ENCODE measurements around the gene RBM26.
"Not testable (repeated sequence)": the region's sequence is repeated elsewhere in the genome, so short reads cannot be mapped to it uniquely, and the experiment has no call there.

The RBM26 gene

GRCh38 chr13:79384022-79384610 lies 21.9 kb downstream of the RBM26 start:
- no peak for DNase-seq (ENCODE audit: low spot score)

DNA sequence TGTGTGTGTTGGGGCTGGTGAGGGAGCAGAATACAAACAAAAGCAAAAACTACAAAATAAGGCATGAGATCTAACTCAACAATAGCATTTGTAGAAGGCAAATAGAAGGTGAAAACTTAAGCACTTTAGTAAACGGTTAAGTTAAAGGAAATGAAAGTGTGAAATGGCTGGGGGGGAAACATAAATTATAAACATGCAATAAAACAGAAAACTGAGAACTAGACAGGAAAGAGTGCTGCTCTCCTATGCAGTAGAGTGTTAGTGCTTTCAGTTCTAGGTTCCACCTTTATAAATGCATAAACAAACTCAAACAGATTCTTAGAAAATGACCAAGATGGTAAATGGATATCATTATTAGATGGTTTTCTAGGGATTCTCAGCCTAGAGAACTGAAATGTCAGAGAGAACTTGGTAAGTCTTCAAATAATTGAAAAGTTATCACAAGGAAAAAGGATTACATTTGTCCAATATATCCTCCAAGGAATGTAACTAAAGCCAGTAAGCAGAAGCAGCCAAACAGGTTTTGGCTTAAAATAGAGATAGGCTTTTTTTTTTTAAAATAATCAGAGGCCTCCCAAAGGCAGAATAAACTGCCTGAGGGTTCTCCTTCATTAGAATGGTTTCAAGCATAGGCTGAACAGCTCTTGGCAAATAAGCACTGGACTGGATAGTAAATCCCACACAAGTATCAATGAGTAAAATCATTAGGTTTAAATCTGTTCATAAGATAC lies 23.3 kb downstream of the RBM26 start:
- no peak for DNase-seq (ENCODE audit: low spot score)

DNA sequence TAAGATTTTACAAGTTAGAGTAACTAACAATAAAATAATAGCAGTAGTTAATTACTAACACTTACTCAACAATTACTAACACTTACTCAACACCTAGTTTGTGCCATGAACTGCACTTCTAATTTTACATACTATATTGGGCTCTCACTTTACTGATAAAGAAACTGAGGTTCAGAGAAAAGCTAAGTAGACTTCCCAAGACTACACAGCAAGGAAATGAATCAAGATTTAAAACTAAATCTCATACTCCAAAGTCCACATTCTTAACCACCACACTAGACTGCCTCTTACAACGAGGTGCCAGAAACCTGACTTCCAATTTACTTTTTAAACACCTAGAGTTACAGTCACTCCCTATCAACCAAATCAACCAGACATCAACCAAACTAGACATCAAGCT lies 25.1 kb downstream of the RBM26 start:
- DNase-seq (ENCODE audit: low spot score), result no peak

DNA sequence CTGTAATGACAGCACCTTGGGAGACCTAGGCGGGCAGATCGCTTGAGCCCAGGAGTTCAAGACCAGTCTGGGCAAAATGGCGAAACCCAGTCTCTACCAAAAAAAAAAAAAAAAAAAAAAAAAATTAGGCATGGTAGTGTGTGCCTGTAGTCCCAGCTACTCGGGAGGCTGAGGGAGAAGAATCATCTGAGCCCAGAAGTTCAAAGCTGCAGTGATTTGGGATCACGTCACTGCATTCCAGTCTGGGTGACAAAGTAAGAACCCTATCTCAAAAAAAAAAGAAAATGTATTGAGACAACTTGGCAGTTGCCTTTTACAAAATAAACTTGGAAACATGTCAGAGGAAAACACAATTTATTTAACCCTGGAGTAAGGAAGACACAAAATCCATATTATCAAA lies 26.8 kb downstream of the RBM26 start:
- DNase-seq (ENCODE audit: low spot score), result no peak

- DNase-seq (ENCODE audit: low spot score), result no peak
These were observed 29.2 kb downstream of the RBM26 start for GRCh38 chr13:79376843-79377242.

- no peak for DNase-seq (ENCODE audit: low spot score)
These were observed 31.5 kb downstream of the RBM26 start for GRCh38 chr13:79374578-79374977.

GRCh38 chr13:79373916-79374315 lies 32.1 kb downstream of the RBM26 start:
- DNase-seq (ENCODE audit: low spot score), result no peak

DNA sequence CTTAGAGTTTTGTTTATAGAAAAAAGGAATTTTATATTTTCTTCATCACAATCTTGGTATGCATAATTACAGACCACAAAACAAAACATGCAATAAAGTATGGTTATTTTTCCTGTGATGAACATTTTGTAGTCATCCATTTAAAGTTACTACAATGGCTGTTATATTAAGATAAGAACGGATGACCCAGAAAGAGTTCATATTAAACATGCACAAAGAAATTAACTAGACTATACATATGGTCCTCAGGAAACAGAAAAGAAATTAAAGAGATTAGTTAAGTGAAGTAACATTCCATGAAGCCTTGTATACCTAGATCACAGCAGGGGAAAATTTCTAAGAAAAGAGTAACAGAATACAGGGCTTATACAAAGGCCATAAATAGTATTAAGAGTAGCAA lies 36.8 kb downstream of the RBM26 start:
- no peak for DNase-seq (ENCODE audit: low spot score)

GRCh38 chr13:79365981-79366380 lies 40.1 kb downstream of the RBM26 start:
- no peak for DNase-seq (ENCODE audit: low spot score)

- no peak for DNase-seq (ENCODE audit: low spot score)
These were observed 44.8 kb downstream of the RBM26 start for GRCh38 chr13:79361299-79361698.

- no peak for DNase-seq (ENCODE audit: low spot score)
These were observed 46.0 kb downstream of the RBM26 start for GRCh38 chr13:79360095-79360494.

DNA sequence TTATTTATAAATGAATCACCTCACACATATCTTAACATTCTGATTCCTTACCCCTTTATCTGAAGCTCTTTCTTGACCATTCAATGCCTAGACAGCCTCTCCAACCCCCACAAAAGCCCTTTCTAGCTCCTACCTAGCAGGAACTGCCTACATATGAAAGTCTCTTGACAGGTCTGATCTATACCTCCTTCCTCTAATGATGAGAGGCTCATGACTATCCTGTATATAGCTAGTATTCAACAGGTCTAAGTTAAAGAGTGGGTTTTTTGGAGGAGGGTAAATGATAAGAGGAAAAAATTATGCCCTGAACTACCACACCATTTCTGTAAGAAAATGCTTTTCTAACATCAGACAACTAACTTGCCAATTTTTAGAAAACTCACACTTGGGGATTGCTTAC lies 47.0 kb downstream of the RBM26 start:
- no peak for DNase-seq (ENCODE audit: low spot score)

DNA sequence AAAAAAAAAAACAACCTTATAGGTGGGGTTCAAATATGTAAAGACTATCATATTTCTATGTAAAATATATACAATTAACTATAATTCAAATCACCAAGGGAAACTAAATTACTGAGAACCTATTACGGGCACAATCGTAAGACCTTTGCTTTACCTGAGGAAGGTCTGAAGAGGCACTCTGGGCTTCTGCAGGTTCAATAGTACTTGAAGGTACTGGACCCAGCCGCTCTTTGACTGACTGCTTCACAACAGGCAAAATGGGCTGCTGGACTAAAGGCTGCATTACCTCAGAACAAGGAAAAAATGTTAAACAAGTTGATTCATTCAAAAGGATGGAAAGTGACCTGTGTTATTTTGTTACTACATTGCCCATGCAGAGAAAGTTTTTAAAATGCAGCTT lies 51.8 kb downstream of the RBM26 start:
- no peak for DNase-seq (ENCODE audit: low spot score)

DNA sequence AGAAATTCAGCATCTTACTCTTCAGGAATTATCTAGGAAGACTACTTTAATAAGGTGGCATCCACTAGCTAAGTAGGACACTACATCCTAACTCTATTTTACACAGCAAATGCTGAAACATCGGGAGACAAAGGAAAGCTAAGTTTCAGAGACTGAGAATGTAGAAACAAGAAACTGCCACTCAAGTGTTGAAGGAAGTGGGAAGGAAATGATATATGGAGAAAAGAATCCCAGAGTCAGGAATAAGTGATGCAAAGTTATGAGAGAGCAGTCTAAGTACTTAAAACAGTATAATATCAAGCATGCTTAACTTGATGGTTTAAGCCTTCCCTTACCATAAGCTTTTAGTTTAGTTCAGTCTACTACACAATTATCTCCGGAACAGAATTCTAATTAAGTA lies 52.4 kb downstream of the RBM26 start:
- DNase-seq (ENCODE audit: low spot score), result no peak

GRCh38 chr13:79352107-79352506 lies 53.9 kb downstream of the RBM26 start:
- no peak for DNase-seq (ENCODE audit: low spot score)

DNA sequence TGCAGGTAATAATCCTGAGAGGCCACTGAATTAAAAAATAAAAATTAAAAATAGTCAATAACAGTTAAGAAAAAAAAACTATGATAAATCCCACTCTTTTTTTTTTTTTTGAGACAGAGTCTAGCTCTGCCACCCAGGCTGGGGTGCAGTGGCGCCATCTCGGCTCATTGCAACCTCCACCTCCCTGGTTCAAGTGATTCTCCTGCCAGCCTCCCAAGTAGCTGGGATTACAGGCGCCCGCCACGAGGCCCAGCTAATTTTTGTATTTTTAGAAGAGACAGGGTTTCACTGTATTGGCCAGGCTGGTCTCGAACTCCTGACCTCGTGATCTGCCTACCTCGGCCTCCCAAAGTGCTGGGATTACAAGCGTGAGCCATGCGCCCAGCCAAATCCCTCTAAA lies 56.4 kb downstream of the RBM26 start:
- DNase-seq (ENCODE audit: low spot score), result not testable (repeated sequence)

DNA sequence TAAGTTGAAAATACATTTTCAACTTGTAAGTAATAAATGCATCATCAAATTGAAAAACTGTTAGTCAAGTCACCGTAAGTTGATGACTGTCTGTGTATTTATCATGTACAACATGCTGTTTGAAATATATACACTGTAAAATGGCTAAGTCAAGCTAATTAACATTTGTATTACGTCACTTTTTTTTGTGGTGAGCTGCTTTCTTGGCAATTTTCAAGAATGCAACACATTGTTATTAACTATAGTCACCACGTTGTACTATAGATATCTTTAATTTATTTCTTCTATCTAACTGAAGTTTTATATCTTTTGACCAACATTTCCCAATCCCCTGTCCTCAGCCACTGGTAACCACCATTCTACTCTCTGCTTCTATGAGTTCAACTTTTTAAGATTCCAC lies 57.0 kb downstream of the RBM26 start:
- no peak for DNase-seq (ENCODE audit: low spot score)

DNA sequence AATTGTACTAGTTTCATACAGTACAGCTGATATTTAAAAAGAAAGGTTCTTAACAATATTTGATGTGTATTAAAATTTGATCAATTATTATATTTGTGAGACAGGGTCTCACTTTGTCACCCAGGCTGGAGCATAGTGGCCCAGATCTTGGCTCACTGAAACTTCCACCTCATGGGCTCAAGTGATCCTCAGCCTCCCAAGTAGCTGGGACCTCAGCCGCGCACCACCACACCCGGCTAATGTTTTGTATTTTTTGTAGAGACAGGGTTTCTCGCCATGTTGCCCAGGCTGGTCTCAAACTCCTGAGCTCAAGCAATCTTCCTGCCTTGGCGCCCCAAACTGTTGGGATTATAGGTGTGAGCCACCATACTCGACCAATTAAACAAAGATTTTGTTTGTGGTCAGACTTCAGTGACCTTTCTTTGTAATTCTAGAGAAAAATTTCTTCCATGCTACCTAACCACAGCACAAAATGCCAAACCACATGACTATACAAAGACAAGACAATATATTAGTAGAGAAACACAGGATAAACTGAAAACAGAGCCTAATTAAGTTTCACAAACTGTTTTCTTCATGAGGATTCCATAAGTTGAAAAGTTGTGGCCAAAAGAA lies 59.6 kb downstream of the RBM26 start:
- no peak for DNase-seq (ENCODE audit: low spot score)

DNA sequence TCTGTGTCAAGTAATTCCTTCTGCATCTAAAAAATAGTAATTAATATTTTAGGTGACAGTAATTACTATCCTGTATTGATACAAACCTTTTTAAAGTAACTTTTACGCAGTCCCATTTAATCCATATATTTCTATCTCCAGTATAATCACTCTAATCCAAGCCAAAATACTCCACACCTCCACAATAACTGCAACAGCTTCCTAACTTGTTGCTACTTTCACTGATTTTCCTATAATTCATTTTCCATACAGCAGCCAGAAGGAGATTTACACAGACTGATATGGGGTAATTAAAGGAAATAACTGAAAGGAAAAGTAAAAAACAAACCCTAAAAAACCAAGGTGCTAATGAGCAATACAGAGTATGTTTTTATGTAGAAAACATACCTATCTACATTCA lies 64.9 kb downstream of the RBM26 start:
- DNase-seq (ENCODE audit: low spot score), result no peak

DNA sequence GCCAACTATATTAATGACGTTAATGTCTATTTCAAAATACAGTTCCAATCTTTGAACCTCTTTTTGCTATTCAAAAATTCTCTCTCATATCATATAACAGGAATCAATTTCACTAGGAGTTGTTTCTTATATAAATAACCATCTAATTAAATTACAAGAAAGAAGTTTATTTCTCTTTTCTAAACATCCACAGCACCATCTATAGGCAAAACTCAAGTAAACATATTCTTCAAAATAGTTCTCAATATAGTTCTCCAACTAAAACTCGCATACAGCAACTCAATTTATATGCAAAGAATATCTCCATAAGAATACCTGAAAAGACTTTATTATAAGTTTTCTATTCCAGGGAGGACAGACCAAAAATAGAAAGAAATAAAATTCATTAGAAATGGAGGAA lies 65.6 kb downstream of the RBM26 start:
- DNase-seq (ENCODE audit: low spot score), result no peak

DNA sequence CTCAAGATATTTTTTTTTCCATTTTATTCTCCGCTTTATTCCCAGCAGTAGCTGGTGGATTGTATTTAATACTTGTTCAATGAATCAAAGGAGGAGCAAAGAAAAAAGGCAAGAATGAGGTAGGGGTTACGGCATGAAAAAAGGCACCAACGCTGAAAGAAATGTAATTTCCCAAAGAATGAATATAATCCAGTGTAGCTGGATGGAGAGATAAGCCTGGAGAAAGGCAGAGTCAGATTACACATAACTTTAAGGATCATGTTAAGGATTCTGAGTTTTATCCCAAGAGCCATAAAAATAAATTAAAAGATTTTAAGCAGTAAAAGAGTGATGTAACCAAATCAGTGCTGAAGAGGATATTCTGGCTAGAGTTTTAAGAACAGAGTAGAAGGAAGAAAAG lies 67.7 kb downstream of the RBM26 start:
- no peak for DNase-seq (ENCODE audit: low spot score)

DNA sequence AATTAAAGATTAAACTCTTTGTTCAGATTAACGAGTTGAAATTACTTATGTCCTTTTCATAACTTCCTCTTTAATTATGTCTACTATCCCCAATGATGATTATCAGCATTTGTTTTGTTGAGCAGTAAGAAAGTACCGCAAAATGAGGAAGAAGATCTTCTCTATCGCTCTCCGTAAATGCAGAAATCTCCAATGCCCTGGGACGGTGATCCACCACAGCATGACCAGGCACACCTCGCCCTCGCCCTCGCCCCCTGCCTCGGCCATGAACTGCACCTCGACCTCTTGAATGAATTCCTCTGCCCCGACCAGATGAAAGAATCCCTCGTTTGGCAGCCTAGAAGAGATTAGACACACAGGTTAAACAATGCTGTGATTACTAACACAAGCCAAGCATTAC lies 69.1 kb downstream of the RBM26 start:
- DNase-seq (ENCODE audit: low spot score), result no peak

DNA sequence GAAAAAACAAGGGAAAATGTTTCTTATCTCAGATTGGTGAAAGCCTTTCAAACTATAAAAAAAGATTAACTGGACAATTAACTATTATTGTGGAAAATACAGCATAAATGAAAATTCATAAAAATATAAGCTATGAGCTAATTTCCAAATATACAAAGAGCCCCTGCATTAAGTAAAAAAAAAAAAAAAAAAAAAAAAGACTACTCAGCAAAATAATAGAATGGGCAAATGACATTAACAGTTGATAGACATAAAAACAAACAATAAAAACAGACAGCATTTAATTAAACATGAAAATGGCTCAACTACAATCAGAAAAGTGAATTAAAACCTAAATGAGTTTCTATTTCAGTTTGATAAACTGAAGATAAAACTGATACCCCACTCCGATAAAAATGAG lies 77.5 kb downstream of the RBM26 start:
- no peak for DNase-seq (ENCODE audit: low spot score)

DNA sequence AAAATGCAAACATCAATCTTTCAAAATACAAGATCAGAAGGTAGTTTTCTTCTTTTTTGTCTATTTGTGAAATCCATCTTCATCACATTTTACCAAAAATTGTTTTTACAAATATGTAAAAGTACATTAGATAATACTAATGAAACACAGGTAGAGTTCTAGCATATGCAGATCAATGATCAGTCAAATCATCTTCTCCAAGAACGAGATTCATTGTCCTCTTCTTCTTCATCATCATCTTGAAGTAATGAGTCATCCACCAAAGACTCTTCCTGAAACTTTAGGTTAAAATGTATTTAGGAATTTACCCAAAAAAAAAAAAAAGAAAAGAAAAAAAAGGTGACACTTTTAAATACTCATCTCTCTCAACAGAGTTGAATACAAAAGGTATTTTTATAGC lies 85.6 kb downstream of the RBM26 start:
- DNase-seq (ENCODE audit: low spot score), result no peak
